Measurements from ENCODE around the gene ZAP70.
A peak's percentile ranks its signal among the peaks of the same experiment; 100 is the strongest.

Gene ZAP70

GRCh38 chr2:97738179-97739019 lies 25.0 kb downstream of the ZAP70 start:
- Histone ChIP-seq H3K36me3 (ENCODE audit: control insufficient read depth, insufficient read depth, low read length, severe bottlenecking) (no peaks in the 10 kb centered on the region), H3K9me3 (ENCODE audit: control insufficient read depth, low read length) (no peaks in the 10 kb centered on the region), H3K4me3 (ENCODE audit: low read length) (no peak overlapping the region), H3K27me3 (replicated peaks; ENCODE audit: control insufficient read depth, insufficient read depth, low read length) (peaks cover 5% of the 10 kb centered on the region), H3K9ac (ENCODE audit: low read length) (no peak overlapping the region), H3K4me1 (ENCODE audit: control insufficient read depth, insufficient read depth, low read length) (no peaks in the 10 kb centered on the region)
- DNase-seq (ENCODE audit: low read depth) = no peak

- Histone ChIP-seq H3K4me1 (ENCODE audit: control insufficient read depth, insufficient read depth, low read length) (no peaks in the 10 kb centered on the region), H3K36me3 (ENCODE audit: control insufficient read depth, insufficient read depth, low read length, severe bottlenecking) (peaks cover 8% of the 10 kb centered on the region), H3K9me3 (ENCODE audit: control insufficient read depth, low read length) (no peaks in the 10 kb centered on the region), H3K27me3 (replicated peaks; ENCODE audit: control insufficient read depth, insufficient read depth, low read length) (peaks cover 5% of the 10 kb centered on the region), H3K9ac (ENCODE audit: low read length) (no peak overlapping the region), H3K4me3 (ENCODE audit: low read length) (no peak overlapping the region)
- no peak for DNase-seq (ENCODE audit: low read depth)
Measured at GRCh38 chr2:97739020-97739892, 25.9 kb downstream of the ZAP70 start.

GRCh38 chr2:97739893-97740245 lies 26.5 kb downstream of the ZAP70 start:
- Histone ChIP-seq H3K9ac (ENCODE audit: low read length) (no peak overlapping the region), H3K9me3 (ENCODE audit: control insufficient read depth, low read length) (no peaks in the 10 kb centered on the region), H3K27me3 (replicated peaks; ENCODE audit: control insufficient read depth, insufficient read depth, low read length) (peaks cover 5% of the 10 kb centered on the region), H3K36me3 (ENCODE audit: control insufficient read depth, insufficient read depth, low read length, severe bottlenecking) (peaks cover 10% of the 10 kb centered on the region), H3K4me3 (ENCODE audit: low read length) (no peak overlapping the region), H3K4me1 (ENCODE audit: control insufficient read depth, insufficient read depth, low read length) (no peaks in the 10 kb centered on the region)
- DNase-seq (ENCODE audit: low read depth) = no peak

GRCh38 chr2:97740590-97741182 lies 27.3 kb downstream of the ZAP70 start:
- Histone ChIP-seq H3K4me3 (ENCODE audit: low read length) (no peak overlapping the region), H3K9me3 (ENCODE audit: control insufficient read depth, low read length) (no peaks in the 10 kb centered on the region), H3K9ac (ENCODE audit: low read length) (no peak overlapping the region), H3K27me3 (replicated peaks; ENCODE audit: control insufficient read depth, insufficient read depth, low read length) (peaks cover 5% of the 10 kb centered on the region), H3K4me1 (ENCODE audit: control insufficient read depth, insufficient read depth, low read length) (no peaks in the 10 kb centered on the region), H3K36me3 (ENCODE audit: control insufficient read depth, insufficient read depth, low read length, severe bottlenecking) (peaks cover 10% of the 10 kb centered on the region)
- DNase-seq (ENCODE audit: low read depth) = peak; percentile 23

- no peak overlapping the region for H3K9ac ChIP-seq (ENCODE audit: low read length)
- no peaks in the 10 kb centered on the region for H3K4me1 ChIP-seq (ENCODE audit: control insufficient read depth, insufficient read depth, low read length)
- peaks cover 5% of the 10 kb centered on the region for H3K27me3 ChIP-seq (replicated peaks; ENCODE audit: control insufficient read depth, insufficient read depth, low read length)
- peaks cover 10% of the 10 kb centered on the region for H3K36me3 ChIP-seq (ENCODE audit: control insufficient read depth, insufficient read depth, low read length, severe bottlenecking)
- H3K9me3 ChIP-seq (ENCODE audit: control insufficient read depth, low read length) = no peaks in the 10 kb centered on the region
- DNase-seq (ENCODE audit: low read depth) = no peak
- H3K4me3 ChIP-seq (ENCODE audit: low read length) = no peak overlapping the region
Measured at GRCh38 chr2:97741251-97741650, 27.9 kb downstream of the ZAP70 start.

- Histone ChIP-seq H3K4me3 (ENCODE audit: low read length) (no peak overlapping the region), H3K9ac (ENCODE audit: low read length) (no peak overlapping the region), H3K27me3 (replicated peaks; ENCODE audit: control insufficient read depth, insufficient read depth, low read length) (peaks cover 5% of the 10 kb centered on the region), H3K9me3 (ENCODE audit: control insufficient read depth, low read length) (no peaks in the 10 kb centered on the region), H3K4me1 (ENCODE audit: control insufficient read depth, insufficient read depth, low read length) (no peaks in the 10 kb centered on the region), H3K36me3 (ENCODE audit: control insufficient read depth, insufficient read depth, low read length, severe bottlenecking) (peaks cover 10% of the 10 kb centered on the region)
- no peak for DNase-seq (ENCODE audit: low read depth)
Measured at GRCh38 chr2:97741686-97742085, 28.3 kb downstream of the ZAP70 start.

- Histone ChIP-seq H3K4me3 (ENCODE audit: low read length) (no peak overlapping the region), H3K9me3 (ENCODE audit: control insufficient read depth, low read length) (no peaks in the 10 kb centered on the region), H3K4me1 (ENCODE audit: control insufficient read depth, insufficient read depth, low read length) (no peaks in the 10 kb centered on the region), H3K36me3 (ENCODE audit: control insufficient read depth, insufficient read depth, low read length, severe bottlenecking) (peaks cover 13% of the 10 kb centered on the region), H3K9ac (ENCODE audit: low read length) (no peak overlapping the region), H3K27me3 (replicated peaks; ENCODE audit: control insufficient read depth, insufficient read depth, low read length) (no peaks in the 10 kb centered on the region)
- DNase-seq (ENCODE audit: low read depth) = no peak
Measured at GRCh38 chr2:97742381-97742847, 29.0 kb downstream of the ZAP70 start.

- Histone ChIP-seq H3K36me3 (ENCODE audit: control insufficient read depth, insufficient read depth, low read length, severe bottlenecking) (peaks cover 20% of the 10 kb centered on the region), H3K27me3 (replicated peaks; ENCODE audit: control insufficient read depth, insufficient read depth, low read length) (no peaks in the 10 kb centered on the region), H3K4me3 (ENCODE audit: low read length) (no peak overlapping the region), H3K9me3 (ENCODE audit: control insufficient read depth, low read length) (no peaks in the 10 kb centered on the region), H3K9ac (ENCODE audit: low read length) (no peak overlapping the region), H3K4me1 (ENCODE audit: control insufficient read depth, insufficient read depth, low read length) (no peaks in the 10 kb centered on the region)
- DNase-seq (ENCODE audit: low read depth) = no peak
Measured at GRCh38 chr2:97743913-97744312, 30.5 kb downstream of the ZAP70 start.

GRCh38 chr2:97745474-97746174 lies 32.2 kb downstream of the ZAP70 start:
- H3K27me3 ChIP-seq (replicated peaks; ENCODE audit: control insufficient read depth, insufficient read depth, low read length) = no peaks in the 10 kb centered on the region
- no peak for DNase-seq (ENCODE audit: low read depth)
- H3K9me3 ChIP-seq (ENCODE audit: control insufficient read depth, low read length) = no peaks in the 10 kb centered on the region

GRCh38 chr2:97747285-97747684 lies 33.9 kb downstream of the ZAP70 start:
- Histone ChIP-seq H3K27me3 (replicated peaks; ENCODE audit: control insufficient read depth, insufficient read depth, low read length) (no peaks in the 10 kb centered on the region), H3K4me3 (ENCODE audit: low read length) (no peak overlapping the region), H3K9me3 (ENCODE audit: control insufficient read depth, low read length) (no peaks in the 10 kb centered on the region), H3K4me1 (ENCODE audit: control insufficient read depth, insufficient read depth, low read length) (peaks cover 5% of the 10 kb centered on the region), H3K36me3 (ENCODE audit: control insufficient read depth, insufficient read depth, low read length, severe bottlenecking) (peaks cover 38% of the 10 kb centered on the region), H3K9ac (ENCODE audit: low read length) (no peak overlapping the region)
- DNase-seq (ENCODE audit: low read depth) = no peak

More at GRCh38 chr2:97745474-97746174, 32.2 kb downstream of the ZAP70 start:
- no peaks in the 10 kb centered on the region for H3K4me1 ChIP-seq (ENCODE audit: control insufficient read depth, insufficient read depth, low read length)
- no peak overlapping the region for H3K4me3 ChIP-seq (ENCODE audit: low read length)
- H3K9ac ChIP-seq (ENCODE audit: low read length) = no peak overlapping the region
- peaks cover 27% of the 10 kb centered on the region for H3K36me3 ChIP-seq (ENCODE audit: control insufficient read depth, insufficient read depth, low read length, severe bottlenecking)

All from adipocyte (in vitro differentiated cells).